GM12878 (cell line): Measurements from ENCODE around the gene THYN1. TPM values are rescaled to one million over a fixed set of nuclear protein-coding genes. Genes with fewer than 3 reads are reported as not detected.

ENCODE experiments used
- ATAC-seq: fragments of 200-7000 bp; cut with Tn5 transposase; 3 replicates; pipeline ENCODE4 v1.9.1; 2020; ENCODE audit warnings: mild to moderate bottlenecking, moderate library complexity
- BruUV-seq: library from RNA; stranded (reverse); fragments of 400-500 nt; replicated peaks from 2 replicates; lab custom pipeline; 2021; lab: Mats Ljungman, UMichigan
- CTCF ChIA-PET: fragments of 300-600 bp; sonication (Branson Sonifier 250); formaldehyde crosslinking; extraction: SDS; loops from one replicate; lab custom pipeline; 2021; ENCODE audit warnings: inconsistent platforms; lab: Yijun Ruan, JAX
- POLR2A ChIA-PET: fragments of 350-600 bp; formaldehyde crosslinking; extraction: SDS; loops from one replicate; lab custom pipeline; 2021; ENCODE audit warnings: inconsistent platforms; lab: Charles Lee
- RAD21 ChIA-PET: fragments of 300-600 bp; sonication (Branson Sonifier 250); formaldehyde crosslinking; loops from one replicate; lab custom pipeline; 2023; ENCODE audit warnings: antibody characterized with exemption; ENCODE audit not compliant: unreplicated experiment; lab: Charles Lee
- SMC1A ChIA-PET: fragments of 300-600 bp; sonication (Branson Sonifier 250); formaldehyde crosslinking; loops from one replicate; lab custom pipeline; 2023; ENCODE audit not compliant: unreplicated experiment, uncharacterized antibody; lab: Charles Lee
- DNase-seq: peaks from one replicate; pipeline ENCODE4 v3.0.0-alpha.2; 2011; ENCODE audit warnings: low read depth, low spot score
- FAIRE-seq: peaks from 3 replicates; lab custom pipeline; 2011; peaks lifted over from hg19 to GRCh38; lab: Jason Lieb, UNC
- H2AFZ ChIP-seq: 2 replicates; pipeline ENCODE4 v1.6.0; 2011; ENCODE audit warnings: low read depth, low read length, control low read depth; ENCODE audit not compliant: control insufficient read depth
- H3K27ac ChIP-seq: 2 replicates; pipeline ENCODE4 v1.5.1; 2011; ENCODE audit warnings: control low read depth; ENCODE audit not compliant: control insufficient read depth, insufficient read depth
- H3K27me3 ChIP-seq, 2 experiments: replicated peaks in 1 of 2; 2 replicates each; pipeline versions ENCODE4 v1.6.0 to v1.6.1; 2011; ENCODE audit warnings: low read length in 1 of 2; ENCODE audit not compliant: control insufficient read depth in 2 of 2, insufficient read depth in 2 of 2
- H3K36me3 ChIP-seq, 2 experiments: 2 replicates each; pipeline ENCODE4 v1.5.1; 2011; ENCODE audit warnings: low read length in 1 of 2; ENCODE audit not compliant: control insufficient read depth in 2 of 2, insufficient read depth in 2 of 2
- H3K4me1 ChIP-seq: 2 replicates; pipeline ENCODE4 v1.6.1; 2011; ENCODE audit warnings: mild to moderate bottlenecking, low read length, moderate library complexity, mixed read lengths; ENCODE audit not compliant: control insufficient read depth, insufficient read depth
- H3K4me2 ChIP-seq: 2 replicates; pipeline ENCODE4 v1.6.0; 2011; ENCODE audit warnings: control low read depth; ENCODE audit not compliant: control insufficient read depth, insufficient read depth
- H3K4me3 ChIP-seq: fragments of 200-600 bp; sonication (generic); 2 replicates; pipeline ENCODE4 v1.5.1; 2016
- H3K79me2 ChIP-seq: 2 replicates; pipeline ENCODE4 v1.6.0; 2011; ENCODE audit warnings: low read length; ENCODE audit not compliant: control insufficient read depth, insufficient read depth
- H3K9ac ChIP-seq: 2 replicates; pipeline ENCODE4 v1.8.0; 2011; ENCODE audit warnings: low read length, control low read depth, mixed read lengths; ENCODE audit not compliant: control insufficient read depth, insufficient read depth
- H3K9me3 ChIP-seq: replicated peaks from 3 replicates; pipeline ENCODE4 v1.5.1; 2011; ENCODE audit warnings: mild to moderate bottlenecking, low read length; ENCODE audit not compliant: control insufficient read depth, insufficient read depth
- H4K20me1 ChIP-seq: 2 replicates; pipeline ENCODE4 v1.6.0; 2011; ENCODE audit not compliant: control insufficient read depth, insufficient read depth
- BCL11A ChIP-seq: IDR thresholded peaks from 2 replicates; pipeline ENCODE4 v1.6.1; 2011; ENCODE audit warnings: low read depth, low read length
- BHLHE40 ChIP-seq, 2 experiments: fragments of 450-650 bp in 1 of 2; IDR thresholded peaks; 2 replicates each; pipeline ENCODE4 v1.6.1; 2011 to 2017; ENCODE audit warnings: low read depth in 2 of 2, borderline replicate concordance in 1 of 2, improper control_type of control experiment in 1 of 2, low read length in 1 of 2, mild to moderate bottlenecking in 1 of 2
- BMI1 ChIP-seq: fragments of 450-650 bp; IDR thresholded peaks from 2 replicates; pipeline ENCODE4 v1.6.1; 2016; ENCODE audit warnings: mild to moderate bottlenecking, moderate library complexity, borderline replicate concordance
- CBFB ChIP-seq: IDR thresholded peaks from 2 replicates; pipeline ENCODE4 v1.6.1; 2016; ENCODE audit warnings: antibody characterized with exemption, low read depth
- CREB1 ChIP-seq: IDR thresholded peaks from 2 replicates; pipeline ENCODE4 v1.6.1; 2012; ENCODE audit warnings: low read depth, mild to moderate bottlenecking, inconsistent platforms
- CREM ChIP-seq: IDR thresholded peaks from 2 replicates; pipeline ENCODE4 v1.6.1; 2014; ENCODE audit warnings: antibody characterized with exemption, low read depth
- ELK1 ChIP-seq: IDR thresholded peaks from 2 replicates; pipeline ENCODE4 v1.6.1; 2012; ENCODE audit warnings: low read depth, low read length, improper control_type of control experiment
- KAT2A ChIP-seq: conservative IDR thresholded peaks from 2 replicates; pipeline ENCODE4 v1.6.1; 2011; ENCODE audit warnings: low read depth, low read length; ENCODE audit not compliant: control insufficient read depth
- MLLT1 ChIP-seq: fragments of 450-650 bp; IDR thresholded peaks from 2 replicates; pipeline ENCODE4 v1.6.1; 2016; ENCODE audit warnings: mild to moderate bottlenecking
- NBN ChIP-seq: fragments of 450-650 bp; IDR thresholded peaks from 2 replicates; pipeline ENCODE4 v1.6.1; 2016
- RAD21 ChIP-seq: IDR thresholded peaks from 2 replicates; pipeline ENCODE4 v1.6.1; 2011; ENCODE audit warnings: mild to moderate bottlenecking, low read depth, low read length, moderate library complexity; ENCODE audit not compliant: insufficient read depth
- TCF3 ChIP-seq: IDR thresholded peaks from 2 replicates; pipeline ENCODE4 v1.6.1; 2012; ENCODE audit warnings: low read depth, mild to moderate bottlenecking, low read length, borderline replicate concordance; ENCODE audit not compliant: insufficient read depth
- WGBS: methylation state at CpG from one replicate; pipeline ENCODE4 v1.1.6; 2016; ENCODE audit warnings: low lambda C conversion rate; ENCODE audit not compliant: insufficient replicate concordance, insufficient coverage; ENCODE audit errors: missing lambda C conversion rate; 5-methylcytosine and 5-hydroxymethylcytosine counted together
- in situ Hi-C: fragments of 300-500 bp; cut with MboI; formaldehyde crosslinking; loops from 9 replicates; pipeline ENCODE4 v1.14.3; 2018; ENCODE audit warnings: mixed read lengths
- intact Hi-C: fragments of 100-400 bp; cut with micrococcal nuclease; formaldehyde crosslinking; loops from one replicate; pipeline ENCODE4 v1.14.2; 2022; ENCODE audit not compliant: unreplicated experiment
- polyA plus RNA-seq, 11 experiments: library from polyadenylated mRNA; depleted of rRNA in 4 of 11; unstranded in 6 of 11; stranded (reverse) in 5 of 11; fragments of >200 nt; fragmentation: Nextera tagmentation in 4 of 11; fragmentation: Illumina TruSeq in 1 of 11; extraction: Ambion mirVana in 4 of 11; extraction: Trizol in 1 of 11; gene quantifications; 1 replicate in 1 of 11; 2 replicates in 10 of 11; pipeline versions ENCODE4 v1.2.1 to v1.2.3, GENCODE V29; 2011 to 2016; ENCODE audit warnings: inconsistent platforms in 2 of 11, missing spikeins in 2 of 11, low read depth in 1 of 11
- total RNA-seq, 4 experiments: library from RNA; depleted of rRNA in 3 of 4; stranded (reverse); fragments of >200 nt in 3 of 4; fragmentation: Illumina TruSeq in 1 of 4; extraction: Trizol in 1 of 4; gene quantifications; 2 replicates each; pipeline versions ENCODE4 v1.2.1 to v1.2.3, GENCODE V29; 2013 to 2021

THYN1 gene
- total and polyA plus RNA-seq, 10 of the 15 experiments (the other 5 are each of a cell fraction or from before 2014, with no cell fraction given) = 45.7 to 221 (median 96.3) TPM

GRCh38 chr11:134229126-134229790 lies 23.9 kb downstream of the THYN1 start:
- H3K79me2 ChIP-seq = peaks cover 4% of the 10 kb centered on the region
- in situ Hi-C loops = no loop called here
- no peak overlapping the region for H3K9ac ChIP-seq
- FAIRE-seq = no peak
- BruUV-seq = no TSS peak
- POLR2A ChIA-PET = interaction anchor here (0.6 kb wide), 2 partner anchors 33 to 50 kb away, joined by 4 read pairs; no protein-coding TSS in a partner anchor
- ATAC-seq = no peak
- H3K27ac ChIP-seq = no peak overlapping the region
- CTCF ChIA-PET = interaction anchor here (0.9 to 2.7 kb wide), 7 partner anchors 9 to 24 kb away, joined by 3 to 18 read pairs (median 4); partner anchors contain the start of genes ACAD8 and THYN1
- H2AFZ ChIP-seq = no peak overlapping the region
- H3K4me1 ChIP-seq = peaks cover 28% of the 10 kb centered on the region
- H3K27me3 ChIP-seq = no peaks in the 10 kb centered on the region
- TF ChIP-seq CREM (0 out of 2 replicates have a peak, but pooled peaks have one; percentile 0), KAT2A (no peak)
- TF ChIP-seq, all 136 proteins: peak for 1
- Histone ChIP-seq H3K9me3 (no peaks in the 10 kb centered on the region), H3K4me2 (peak overlapping the region; percentile 50), H4K20me1 (peaks cover 17% of the 10 kb centered on the region; the same call in 1 of the 2 replicates), H3K4me3 (no peak overlapping the region), H3K36me3 (no peaks in the 10 kb centered on the region)
- ChIA-PET RAD21 (interaction anchor here (1.2 kb wide), 1 partner anchor 24 kb away, joined by 6 read pairs; the partner anchor contains the start of gene ACAD8), SMC1A (interaction anchor here (0.7 to 1.7 kb wide), 7 partner anchors 10 to 179 kb away, joined by 3 to 8 read pairs (median 5); partner anchors contain the start of gene ACAD8)
- WGBS = 78% methylated on average over 6 of the region's 6 CpGs
- intact Hi-C loops = no loop called here
- no peak for DNase-seq

- H2AFZ ChIP-seq = no peak overlapping the region
- TF ChIP-seq NBN (peak; percentile 57; the same call in 1 of the 2 replicates), MLLT1 (peak; percentile 86), BCL11A (peak; percentile 53; the same call in 1 of the 2 replicates), RAD21 (no peak), BHLHE40 (IDR thresholded peaks at IDR 0.05; ENCODE audit: borderline replicate concordance in 1 of 2, low read depth in 2 of 2, low read length in 1 of 2) (peak; percentile 36 to 61; a peak in 1 of 4 replicates), BMI1 (no peak), ELK1 (no peak), CREB1 (no peak), TCF3 (peak; percentile 78; the same call in 1 of the 2 replicates), CBFB (peak; percentile 91)
These were observed 24.5 kb downstream of the THYN1 start for GRCh38 chr11:134228625-134229024.

More at GRCh38 chr11:134228625-134229024, 24.5 kb downstream of the THYN1 start:
- Histone ChIP-seq H3K9ac (no peak overlapping the region), H3K4me1 (peaks cover 28% of the 10 kb centered on the region), H3K4me2 (peak overlapping the region; percentile 50), H3K9me3 (no peaks in the 10 kb centered on the region), H4K20me1 (peaks cover 17% of the 10 kb centered on the region; the same call in 1 of the 2 replicates), H3K27me3 (no peaks in the 10 kb centered on the region), H3K4me3 (no peak overlapping the region), H3K27ac (no peak overlapping the region), H3K36me3 (no peaks in the 10 kb centered on the region), H3K79me2 (peaks cover 6% of the 10 kb centered on the region)
- whole genome bisulfite sequencing = 0% methylated on average over 6 of the region's 6 CpGs
- ChIA-PET CTCF (interaction anchor here (0.8 to 2.7 kb wide), 7 partner anchors 11 to 33 kb away, joined by 3 to 18 read pairs (median 4); partner anchors contain the start of genes ACAD8 and THYN1), RAD21 (interaction anchor here (1.2 kb wide), 1 partner anchor 25 kb away, joined by 6 read pairs; the partner anchor contains the start of gene ACAD8), SMC1A (interaction anchor here (0.7 to 1.7 kb wide), 7 partner anchors 11 to 178 kb away, joined by 3 to 8 read pairs (median 5); partner anchors contain the start of gene ACAD8), POLR2A (no interaction called here)
- BruUV-seq = no TSS peak
- intact Hi-C loops = no loop called here
- ATAC-seq (peak; percentile 76), FAIRE-seq (peak; percentile 87), DNase-seq (peak; percentile 83)
- in situ Hi-C loops = no loop called here
